HCEC 1CT (cell line): ENCODE results near the gene TRAPPC11.
A peak's percentile ranks its signal among the peaks of the same experiment; 100 is the strongest.
"Not testable (repeated sequence)": the region's sequence is repeated elsewhere in the genome, so short reads cannot be mapped to it uniquely, and the experiment has no call there.

Source experiments
- DNase-seq: peaks from one replicate; pipeline ENCODE4 v3.0.0-alpha.2; 2017

The TRAPPC11 gene

DNA sequence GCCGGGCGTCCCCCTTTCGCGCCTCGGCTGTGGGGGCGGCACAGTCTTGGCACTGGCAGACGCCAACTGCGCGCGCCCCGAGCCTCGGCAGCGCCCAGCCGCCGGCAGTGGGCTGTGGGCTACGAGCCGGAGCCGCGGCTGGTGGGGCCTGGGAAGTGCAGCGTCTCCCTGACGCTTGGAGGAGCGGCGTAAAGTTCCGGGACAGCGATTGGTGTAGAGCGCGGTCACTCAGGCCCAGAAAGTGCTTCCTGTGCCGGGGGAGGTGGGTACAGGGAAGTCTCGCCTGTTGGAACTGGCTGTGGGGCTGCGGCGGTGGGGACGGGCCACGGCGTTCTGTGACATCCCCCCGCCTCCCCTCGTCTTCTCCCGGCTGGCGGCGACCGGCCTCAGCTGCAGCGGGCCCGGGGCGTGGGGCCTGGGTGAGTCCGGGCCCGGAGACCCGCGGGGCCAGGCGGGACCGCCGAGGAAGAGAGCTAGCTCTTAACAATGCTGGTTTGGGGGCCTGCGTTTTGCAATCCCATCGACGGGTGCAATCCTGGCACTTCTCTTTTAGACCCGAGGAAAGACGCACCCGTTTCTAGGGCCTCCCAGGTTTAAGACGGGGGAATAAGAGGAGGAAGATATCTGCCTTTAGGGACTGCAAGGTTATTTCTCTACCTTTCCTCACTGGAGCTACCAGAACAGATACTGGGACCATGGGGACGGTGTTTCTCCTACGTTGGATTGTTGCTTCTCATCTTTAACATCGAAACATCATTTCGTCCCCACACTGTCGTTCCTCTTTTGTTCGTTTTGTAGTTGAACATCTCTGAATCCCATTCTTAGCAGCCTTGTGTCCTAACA, at the start of gene TRAPPC11, which contains the start of gene RWDD4:
Gene TRAPPC11 (plus strand): TSS at position 265 of the 843 bp plus-strand sequence. CDS start 4,575 bp downstream, outside the sequence.
Gene RWDD4 (minus strand): TSS at position 157 of the 843 bp plus-strand sequence. CDS start 233 bp downstream, outside the sequence.
- peak; percentile 92 for DNase-seq

GRCh38 chr4:183610033-183610432, 49.1 kb upstream of the TRAPPC11 start:
- DNase-seq: peak; percentile 22

DNA sequence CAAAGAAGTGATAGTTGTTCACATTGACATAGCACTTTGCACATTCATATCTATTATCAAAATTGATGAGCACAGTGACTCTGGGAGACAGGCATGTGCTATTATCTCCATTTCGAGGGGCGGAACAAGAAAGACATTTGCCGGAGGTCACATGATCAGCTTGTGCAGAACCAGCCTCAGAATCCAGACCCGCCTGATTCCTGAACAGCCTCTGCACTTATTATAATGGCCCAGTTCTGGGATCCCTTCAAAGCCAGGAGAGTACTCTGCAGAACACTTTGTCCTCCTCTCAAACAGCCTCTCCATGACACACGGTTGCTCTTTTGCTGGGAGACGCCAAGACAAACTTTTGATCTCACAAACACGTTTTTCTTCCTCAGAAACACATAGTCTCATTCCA, 48.5 kb upstream of the TRAPPC11 start:
- no peak for DNase-seq

DNA sequence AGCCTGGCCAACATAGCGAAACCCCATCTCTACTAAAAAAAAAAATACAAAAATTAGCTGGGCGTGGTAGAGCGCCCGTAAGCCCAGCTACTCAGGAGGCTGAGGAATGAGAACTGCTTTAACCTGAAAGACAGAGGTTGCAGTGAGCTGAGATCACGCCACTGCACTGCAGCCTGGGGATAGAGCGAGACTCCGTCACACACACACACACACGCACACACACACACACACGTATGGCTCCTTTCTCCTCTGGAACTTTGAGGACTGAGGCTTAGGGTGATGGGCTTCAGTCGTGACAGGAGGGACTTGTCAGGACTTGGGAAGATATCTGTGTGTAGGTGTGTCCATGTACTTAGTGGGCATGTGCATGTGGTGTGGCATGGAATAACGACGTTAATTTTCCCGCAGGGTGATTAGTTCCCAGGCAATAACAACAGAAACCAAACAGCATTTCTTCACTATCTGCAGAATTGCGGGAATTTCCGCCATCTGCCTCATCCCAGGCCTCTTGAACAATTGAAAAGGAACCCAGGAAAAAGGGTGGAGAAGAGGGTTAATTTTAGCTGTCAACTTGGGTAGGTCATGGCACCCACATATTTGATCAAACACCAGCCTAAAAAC, 47.8 kb upstream of the TRAPPC11 start:
- DNase-seq: no peak

DNA sequence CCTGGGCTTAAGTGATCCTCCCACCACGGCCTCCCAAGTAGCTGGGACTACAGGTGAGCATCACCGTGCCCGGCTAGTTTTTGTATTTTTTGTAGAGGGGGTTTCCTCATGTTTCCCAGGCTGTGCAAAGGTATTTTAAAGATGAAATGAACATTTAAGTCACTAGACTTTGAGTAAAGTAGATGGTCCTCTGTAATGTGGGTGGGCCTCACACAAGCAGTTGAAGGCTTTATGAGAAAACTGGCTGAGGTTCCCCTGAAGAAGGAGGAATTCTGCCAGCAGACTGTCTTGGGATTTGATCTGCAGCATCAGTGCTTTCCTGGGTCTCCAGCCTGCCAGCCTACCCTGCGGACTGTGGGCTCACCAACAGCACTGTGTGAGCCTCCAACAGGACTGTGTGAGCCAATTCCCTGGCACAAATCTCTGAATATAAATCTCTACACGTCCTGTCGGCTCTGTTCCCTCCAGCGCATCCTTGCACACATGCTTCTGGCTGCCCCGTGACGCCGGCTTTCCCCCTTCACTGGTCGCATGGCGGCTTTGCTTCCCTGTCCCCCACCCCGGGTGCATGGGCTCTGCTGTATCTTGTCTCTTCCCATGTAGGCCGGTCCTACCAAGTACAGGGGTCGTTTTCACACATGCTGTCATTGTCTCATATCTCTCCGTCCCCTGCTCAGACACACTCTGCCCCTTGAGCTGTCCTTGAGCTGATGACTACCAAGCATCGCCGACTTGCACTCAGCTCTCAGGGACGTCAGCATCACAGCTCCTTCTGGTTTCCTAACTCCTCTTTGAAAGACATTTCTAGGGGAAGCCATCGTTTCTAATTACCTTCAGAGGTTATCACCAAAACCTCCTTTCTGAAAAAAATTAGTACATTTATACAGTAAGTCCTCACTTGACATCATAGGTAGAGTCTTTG, 46.5 kb upstream of the TRAPPC11 start:
- no peak for DNase-seq

GRCh38 chr4:183617075-183617474, 42.0 kb upstream of the TRAPPC11 start:
- DNase-seq: no peak

DNA sequence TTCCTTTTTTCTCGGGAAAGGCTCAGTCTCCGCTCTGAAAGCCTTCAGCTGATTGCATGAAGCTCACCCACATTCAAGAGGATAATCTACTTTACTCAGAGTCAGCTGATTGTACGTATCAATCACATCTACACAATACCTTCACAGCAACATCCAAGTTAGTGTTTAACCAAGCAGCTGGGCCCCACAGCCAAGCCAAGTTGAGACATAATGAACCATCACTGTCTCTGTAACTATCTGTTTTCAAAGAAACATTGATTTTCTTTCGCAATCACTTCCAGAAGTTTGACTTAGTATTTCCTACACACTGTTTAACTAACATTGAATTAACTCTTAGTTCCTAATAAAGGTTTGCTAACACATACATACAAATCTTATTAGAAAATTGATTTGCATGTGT, 40.4 kb upstream of the TRAPPC11 start:
- no peak for DNase-seq

GRCh38 chr4:183620421-183620820, 38.7 kb upstream of the TRAPPC11 start:
- DNase-seq: no peak

GRCh38 chr4:183621875-183622274, 37.2 kb upstream of the TRAPPC11 start:
- DNase-seq: no peak

DNA sequence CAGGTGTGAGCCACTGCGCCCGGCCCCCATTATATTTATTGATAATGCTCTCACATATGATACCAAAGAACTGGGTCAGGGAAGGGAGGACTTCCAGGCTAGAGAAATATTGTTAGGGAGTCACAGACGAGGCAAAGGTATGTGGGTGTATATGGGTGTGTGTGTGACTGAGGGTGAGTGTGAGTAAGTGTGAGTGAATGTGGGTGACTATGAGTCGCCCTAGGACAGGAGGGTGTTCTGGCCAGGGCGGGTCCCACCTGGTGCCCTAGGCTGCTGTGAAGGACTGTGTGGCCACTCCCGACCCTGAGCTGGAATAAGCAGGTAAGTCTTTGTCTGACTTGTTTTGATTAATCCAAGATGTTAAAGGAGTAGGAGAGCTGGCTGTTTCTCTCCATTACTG, 34.5 kb upstream of the TRAPPC11 start:
- no peak for DNase-seq

DNA sequence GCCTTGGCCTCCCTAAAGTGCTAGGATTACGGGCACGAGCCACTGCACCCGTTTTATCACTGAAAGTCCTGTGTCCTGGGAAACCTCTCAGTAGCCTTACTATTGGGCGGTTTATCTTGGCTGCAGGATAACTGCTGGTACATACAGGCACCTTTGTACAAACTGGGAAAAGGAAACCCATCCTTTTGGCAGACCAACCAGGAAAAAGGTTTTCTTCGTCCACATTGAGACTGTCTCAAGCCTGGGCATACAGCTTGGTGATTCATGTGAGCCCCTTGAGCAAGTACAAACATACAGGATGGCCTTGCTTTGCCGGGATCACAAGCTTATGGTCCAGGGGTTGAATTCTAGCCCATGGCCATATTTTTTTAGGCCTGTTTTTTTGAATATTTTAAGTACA, 32.9 kb upstream of the TRAPPC11 start:
- DNase-seq: no peak

GRCh38 chr4:183627286-183627685, 31.8 kb upstream of the TRAPPC11 start:
- DNase-seq: not testable (repeated sequence)

DNA sequence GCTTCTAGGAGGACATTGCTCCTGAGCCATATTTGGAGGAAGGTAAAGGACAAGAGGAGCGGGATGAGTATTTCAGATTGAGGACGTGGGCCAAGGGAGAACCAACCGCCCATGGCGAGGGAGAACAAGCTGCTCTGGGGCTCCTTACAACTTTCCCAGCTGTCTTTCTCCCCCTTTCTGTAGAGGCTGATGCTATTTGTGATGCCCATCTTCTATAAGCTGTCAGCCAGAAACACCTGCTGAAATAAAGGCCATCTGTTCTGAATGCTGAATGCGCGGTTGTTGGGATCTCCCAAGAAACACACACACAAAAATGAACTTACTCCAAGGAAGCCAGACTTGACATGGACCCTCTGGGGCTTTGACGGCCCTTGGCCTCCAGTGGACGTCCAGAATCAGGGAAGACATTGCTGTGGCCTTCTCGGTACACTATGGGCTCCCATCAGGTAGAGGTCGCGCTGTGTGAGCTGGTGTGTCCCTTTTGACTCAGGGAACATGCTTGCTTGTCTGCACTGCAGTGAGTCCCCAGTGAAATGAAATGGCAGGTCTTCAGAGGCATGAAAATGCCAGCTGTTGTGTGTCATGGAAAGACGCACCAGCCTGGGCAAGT, 31.0 kb upstream of the TRAPPC11 start:
- no peak for DNase-seq

DNA sequence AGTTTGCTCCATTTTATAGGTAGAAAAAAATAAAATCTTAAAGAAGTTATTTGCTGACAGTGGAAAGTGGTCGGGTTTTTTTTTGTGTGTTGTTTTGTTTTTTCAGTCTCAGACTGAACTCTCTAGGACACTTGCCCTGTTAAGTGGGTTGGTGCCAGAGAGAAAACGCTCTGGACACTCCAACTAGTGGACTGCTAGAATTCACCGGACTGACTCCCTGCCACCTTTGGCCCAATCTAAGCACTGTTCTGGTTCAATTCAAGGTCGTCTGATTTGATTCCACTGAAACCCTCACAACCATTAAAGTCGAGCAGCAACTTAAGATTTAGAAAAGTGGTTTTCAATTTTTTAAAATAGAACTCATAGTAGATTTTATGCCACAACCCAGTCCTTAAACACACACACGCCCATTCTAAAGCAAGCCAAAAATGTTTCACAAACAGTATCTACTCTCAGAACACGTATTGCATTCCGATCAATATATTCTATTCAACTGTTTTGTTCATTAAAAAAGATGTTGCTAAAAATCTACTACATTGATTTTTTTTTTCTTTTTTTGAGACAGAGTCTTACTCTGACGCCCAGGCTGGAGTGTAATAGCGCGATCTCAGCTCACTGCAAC, 27.4 kb upstream of the TRAPPC11 start:
- no peak for DNase-seq

GRCh38 chr4:183632689-183633088, 26.4 kb upstream of the TRAPPC11 start:
- no peak for DNase-seq

GRCh38 chr4:183633476-183634400, 25.4 kb upstream of the TRAPPC11 start:
- no peak for DNase-seq

DNA sequence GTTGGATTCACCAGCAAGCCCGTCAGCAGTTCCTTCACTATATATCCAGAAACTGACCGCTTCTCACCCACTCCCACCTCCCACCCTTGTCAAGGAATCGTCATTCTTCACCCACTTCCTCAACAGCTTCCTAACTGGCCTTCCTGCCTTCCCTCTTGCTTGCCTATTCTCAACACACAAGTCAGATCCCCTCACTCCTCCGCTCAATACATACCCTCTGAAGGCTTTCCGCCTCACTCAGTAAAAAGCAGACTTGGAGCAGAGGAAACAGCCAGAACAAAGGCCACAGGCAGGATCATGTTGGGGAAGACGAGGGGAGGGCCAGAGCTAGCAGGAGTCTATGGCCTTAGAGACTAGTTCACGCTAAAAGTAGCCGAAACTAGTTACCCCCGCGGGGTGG, 23.8 kb upstream of the TRAPPC11 start:
- DNase-seq: no peak

DNA sequence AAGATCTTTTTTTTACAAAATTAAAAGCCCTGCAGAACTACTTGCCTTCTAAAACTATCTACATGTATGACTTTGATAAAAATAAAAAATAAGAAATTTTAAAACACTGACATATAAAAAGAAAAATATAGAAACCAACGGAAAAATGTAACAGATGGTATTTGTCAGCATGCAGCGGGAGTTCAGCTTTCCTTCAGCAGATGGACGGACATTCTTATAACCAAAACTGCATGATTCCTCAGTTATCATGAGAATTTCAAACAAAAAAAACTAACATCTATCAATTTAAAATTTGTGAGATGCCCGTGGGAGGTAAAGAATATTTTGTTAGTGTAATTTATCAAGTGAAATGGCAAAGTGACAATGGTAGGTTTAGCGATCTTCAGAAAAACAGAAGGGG, 23.4 kb upstream of the TRAPPC11 start:
- no peak for DNase-seq

- DNase-seq: no peak
Measured at GRCh38 chr4:183636503-183636902, 22.6 kb upstream of the TRAPPC11 start.

DNA sequence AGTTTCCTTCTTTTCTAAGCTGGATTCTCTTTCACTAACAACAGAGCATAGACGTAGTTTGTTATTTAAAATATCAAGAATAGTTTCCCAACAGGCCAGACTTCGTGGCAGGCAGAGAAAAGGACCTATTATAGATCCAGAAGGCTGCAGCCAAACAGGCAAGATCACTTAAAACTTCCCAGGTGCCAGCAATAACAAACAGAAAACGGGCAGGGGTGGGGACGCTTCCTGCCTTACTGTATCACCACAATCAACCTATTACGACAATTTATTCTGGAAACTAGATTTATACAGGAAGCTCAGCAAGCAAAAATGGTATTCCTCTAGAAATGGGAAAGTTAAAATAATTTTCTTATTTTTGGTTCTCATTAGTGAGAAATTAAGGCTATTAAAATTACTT, 22.2 kb upstream of the TRAPPC11 start:
- DNase-seq: no peak

DNA sequence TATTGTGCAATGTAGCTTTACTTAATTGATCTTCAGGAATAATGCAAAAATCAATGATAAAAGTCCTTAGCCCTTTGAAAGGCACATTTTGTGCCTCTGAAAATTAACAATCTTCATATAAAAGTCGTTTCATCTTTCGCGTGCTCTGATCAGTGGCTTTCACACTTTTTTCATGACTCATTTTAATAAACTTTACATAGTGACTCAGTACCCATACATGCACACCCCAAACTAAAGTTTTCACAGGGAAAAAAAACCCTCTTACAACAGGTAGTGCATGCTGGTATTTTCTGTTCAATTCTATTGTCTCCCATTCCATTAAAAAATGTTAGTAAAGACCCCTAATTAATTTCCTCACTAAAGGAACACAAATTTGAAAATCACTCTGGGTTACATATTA, 21.6 kb upstream of the TRAPPC11 start:
- DNase-seq: peak; percentile 45
